ENCODE measurements around the gene SP4. TPM values are rescaled to one million over a fixed set of nuclear protein-coding genes. Genes with fewer than 3 reads are reported as not detected.
"Not testable (repeated sequence)": the region's sequence is repeated elsewhere in the genome, so short reads cannot be mapped to it uniquely, and the experiment has no call there.

Gene SP4
- total and polyA plus RNA-seq, 4 donors, result 10.9 to 28.5 (median 17.6) TPM

GRCh38 chr7:21507627-21508343, 79.9 kb downstream of the SP4 start:
- H3K27ac ChIP-seq (ENCODE audit: low read depth, low read length), result no peak overlapping the region

GRCh38 chr7:21508538-21508937, 80.7 kb downstream of the SP4 start:
- H3K36me3 ChIP-seq (ENCODE audit: control insufficient read depth, insufficient read depth, low read length), result peaks cover 6% of the 10 kb centered on the region

More at GRCh38 chr7:21507627-21508343, 79.9 kb downstream of the SP4 start:
- H3K4me3 ChIP-seq (ENCODE audit: low read depth, low read length), result no peak overlapping the region
- H3K4me1 ChIP-seq (ENCODE audit: control insufficient read depth, insufficient read depth, low read length), result no peaks in the 10 kb centered on the region
- DNase-seq (ENCODE audit: low read depth in 4 of 6, low spot score in 6 of 6), result no peak
- H3K27me3 ChIP-seq (ENCODE audit: control insufficient read depth, insufficient read depth, low read length), result no peaks in the 10 kb centered on the region
- H3K36me3 ChIP-seq (ENCODE audit: control insufficient read depth, insufficient read depth, low read length), result peaks cover 6% of the 10 kb centered on the region
- H3K9me3 ChIP-seq (ENCODE audit: control insufficient read depth, insufficient read depth, low read length), result peaks cover 6% of the 10 kb centered on the region
- 97% methylated on average over 7 of the region's 8 CpGs for WGBS (ENCODE audit: insufficient coverage)

GRCh38 chr7:21514062-21514461, 86.2 kb downstream of the SP4 start:
- Histone ChIP-seq H3K4me3 (ENCODE audit: low read depth, low read length) (no peak overlapping the region), H3K4me1 (ENCODE audit: control insufficient read depth, insufficient read depth, low read length) (no peaks in the 10 kb centered on the region), H3K27ac (ENCODE audit: low read depth, low read length) (no peak overlapping the region), H3K9me3 (ENCODE audit: control insufficient read depth, insufficient read depth, low read length) (no peaks in the 10 kb centered on the region), H3K36me3 (ENCODE audit: control insufficient read depth, insufficient read depth, low read length) (no peaks in the 10 kb centered on the region), H3K27me3 (ENCODE audit: control insufficient read depth, insufficient read depth, low read length) (no peaks in the 10 kb centered on the region)
- DNase-seq (ENCODE audit: low read depth in 4 of 6, low spot score in 6 of 6), result no peak

More at GRCh38 chr7:21508538-21508937, 80.7 kb downstream of the SP4 start:
- Histone ChIP-seq H3K27ac (ENCODE audit: low read depth, low read length) (no peak overlapping the region), H3K27me3 (ENCODE audit: control insufficient read depth, insufficient read depth, low read length) (no peaks in the 10 kb centered on the region), H3K9me3 (ENCODE audit: control insufficient read depth, insufficient read depth, low read length) (peaks cover 6% of the 10 kb centered on the region), H3K4me1 (ENCODE audit: control insufficient read depth, insufficient read depth, low read length) (no peaks in the 10 kb centered on the region), H3K4me3 (ENCODE audit: low read depth, low read length) (no peak overlapping the region)
- no CpG with 5 or more reads among the region's 3 CpGs for WGBS (ENCODE audit: insufficient coverage)
- no peak for DNase-seq (ENCODE audit: low read depth in 4 of 6, low spot score in 6 of 6)

GRCh38 chr7:21524680-21525079, 96.8 kb downstream of the SP4 start:
- 100% methylated on average over 1 of the region's 1 CpG for WGBS (ENCODE audit: insufficient coverage)

GRCh38 chr7:21526007-21526406, 98.1 kb downstream of the SP4 start:
- Histone ChIP-seq H3K27ac (ENCODE audit: low read depth, low read length) (no peak overlapping the region), H3K4me1 (ENCODE audit: control insufficient read depth, insufficient read depth, low read length) (no peaks in the 10 kb centered on the region), H3K9me3 (ENCODE audit: control insufficient read depth, insufficient read depth, low read length) (peaks cover 9% of the 10 kb centered on the region), H3K36me3 (ENCODE audit: control insufficient read depth, insufficient read depth, low read length) (no peaks in the 10 kb centered on the region), H3K4me3 (ENCODE audit: low read depth, low read length) (no peak overlapping the region), H3K27me3 (ENCODE audit: control insufficient read depth, insufficient read depth, low read length) (no peaks in the 10 kb centered on the region)
- DNase-seq (ENCODE audit: low read depth in 4 of 6, low spot score in 6 of 6), result no peak

More at GRCh38 chr7:21524680-21525079, 96.8 kb downstream of the SP4 start:
- Histone ChIP-seq H3K9me3 (ENCODE audit: control insufficient read depth, insufficient read depth, low read length) (peaks cover 9% of the 10 kb centered on the region), H3K4me3 (ENCODE audit: low read depth, low read length) (no peak overlapping the region), H3K27ac (ENCODE audit: low read depth, low read length) (no peak overlapping the region), H3K27me3 (ENCODE audit: control insufficient read depth, insufficient read depth, low read length) (no peaks in the 10 kb centered on the region), H3K36me3 (ENCODE audit: control insufficient read depth, insufficient read depth, low read length) (no peaks in the 10 kb centered on the region), H3K4me1 (ENCODE audit: control insufficient read depth, insufficient read depth, low read length) (no peaks in the 10 kb centered on the region)
- DNase-seq (ENCODE audit: low read depth in 4 of 6, low spot score in 6 of 6), result no peak

- Histone ChIP-seq H3K4me1 (ENCODE audit: control insufficient read depth, insufficient read depth, low read length) (no peaks in the 10 kb centered on the region), H3K9me3 (ENCODE audit: control insufficient read depth, insufficient read depth, low read length) (peaks cover 9% of the 10 kb centered on the region), H3K36me3 (ENCODE audit: control insufficient read depth, insufficient read depth, low read length) (no peaks in the 10 kb centered on the region), H3K27ac (ENCODE audit: low read depth, low read length) (no peak overlapping the region), H3K27me3 (ENCODE audit: control insufficient read depth, insufficient read depth, low read length) (no peaks in the 10 kb centered on the region), H3K4me3 (ENCODE audit: low read depth, low read length) (no peak overlapping the region)
- WGBS (ENCODE audit: insufficient coverage), result 88% methylated on average over 3 of the region's 3 CpGs
- no peak for DNase-seq (ENCODE audit: low read depth in 4 of 6, low spot score in 6 of 6)
Measured at GRCh38 chr7:21526448-21526847, 98.6 kb downstream of the SP4 start.

GRCh38 chr7:21532485-21532884, 104.6 kb downstream of the SP4 start:
- not testable (repeated sequence) for H3K27me3 ChIP-seq (ENCODE audit: control insufficient read depth, insufficient read depth, low read length); H3K27ac ChIP-seq (ENCODE audit: low read depth, low read length); H3K36me3 ChIP-seq (ENCODE audit: control insufficient read depth, insufficient read depth, low read length); H3K4me3 ChIP-seq (ENCODE audit: low read depth, low read length); DNase-seq (ENCODE audit: low read depth in 4 of 6, low spot score in 6 of 6); H3K4me1 ChIP-seq (ENCODE audit: control insufficient read depth, insufficient read depth, low read length); H3K9me3 ChIP-seq (ENCODE audit: control insufficient read depth, insufficient read depth, low read length)
- WGBS (ENCODE audit: insufficient coverage), result no CpG with 5 or more reads among the region's 1 CpG

- not testable (repeated sequence) for H3K27ac ChIP-seq (ENCODE audit: low read depth, low read length); H3K27me3 ChIP-seq (ENCODE audit: control insufficient read depth, insufficient read depth, low read length); H3K4me3 ChIP-seq (ENCODE audit: low read depth, low read length)
Measured at GRCh38 chr7:21533646-21534045, 105.8 kb downstream of the SP4 start.

GRCh38 chr7:21536445-21537118, 108.7 kb downstream of the SP4 start:
- H3K36me3 ChIP-seq (ENCODE audit: control insufficient read depth, insufficient read depth, low read length); H3K4me3 ChIP-seq (ENCODE audit: low read depth, low read length); H3K9me3 ChIP-seq (ENCODE audit: control insufficient read depth, insufficient read depth, low read length); DNase-seq (ENCODE audit: low read depth in 4 of 6, low spot score in 6 of 6); H3K4me1 ChIP-seq (ENCODE audit: control insufficient read depth, insufficient read depth, low read length); H3K27me3 ChIP-seq (ENCODE audit: control insufficient read depth, insufficient read depth, low read length); H3K27ac ChIP-seq (ENCODE audit: low read depth, low read length): not testable (repeated sequence)
- 92% methylated on average over 22 of the region's 27 CpGs for WGBS (ENCODE audit: insufficient coverage)

More at GRCh38 chr7:21533646-21534045, 105.8 kb downstream of the SP4 start:
- DNase-seq (ENCODE audit: low read depth in 4 of 6, low spot score in 6 of 6); H3K36me3 ChIP-seq (ENCODE audit: control insufficient read depth, insufficient read depth, low read length); H3K4me1 ChIP-seq (ENCODE audit: control insufficient read depth, insufficient read depth, low read length); H3K9me3 ChIP-seq (ENCODE audit: control insufficient read depth, insufficient read depth, low read length): not testable (repeated sequence)

- no peaks in the 10 kb centered on the region for H3K36me3 ChIP-seq (ENCODE audit: control insufficient read depth, insufficient read depth, low read length)
- H3K4me1 ChIP-seq (ENCODE audit: control insufficient read depth, insufficient read depth, low read length), result peaks cover 13% of the 10 kb centered on the region
- peak in 1 of 6 donors; percentile 58 for DNase-seq (ENCODE audit: low read depth in 4 of 6, low spot score in 6 of 6)
- no peaks in the 10 kb centered on the region for H3K9me3 ChIP-seq (ENCODE audit: control insufficient read depth, insufficient read depth, low read length)
- H3K27ac ChIP-seq (ENCODE audit: low read depth, low read length), result no peak overlapping the region
- no CpG with 5 or more reads among the region's 3 CpGs for WGBS (ENCODE audit: insufficient coverage)
- peaks cover 21% of the 10 kb centered on the region for H3K27me3 ChIP-seq (ENCODE audit: control insufficient read depth, insufficient read depth, low read length)
- H3K4me3 ChIP-seq (ENCODE audit: low read depth, low read length), result no peak overlapping the region
Measured at GRCh38 chr7:21538936-21539495, 111.1 kb downstream of the SP4 start.
